Right lobe of liver (tissue), 6 donors: ENCODE results near the gene ABHD12. TPM values are rescaled to one million over a fixed set of nuclear protein-coding genes. Genes with fewer than 3 reads are reported as not detected.
A peak's percentile ranks its signal among the peaks of the same experiment; 100 is the strongest.

Experiments used
- ATAC-seq, 4 donors: fragments of 200-7000 bp; cut with Tn5 transposase; one replicate each; pipeline ENCODE4 v1.9.1; 2020; ENCODE audit warnings: mild to moderate bottlenecking in 4 of 4, moderate library complexity in 4 of 4
- DNase-seq, 3 donors: peaks; one replicate each; pipeline ENCODE4 v3.0.0-alpha.2; 2020
- H3K27ac ChIP-seq, 3 donors: fragments of 200-600 bp; one replicate each; pipeline ENCODE4 v1.8.0; 2022
- H3K27me3 ChIP-seq, 2 donors: fragments of 200-600 bp; one replicate each; pipeline ENCODE4 v1.8.0; 2022
- H3K36me3 ChIP-seq, 4 donors: fragments of 200-600 bp; sonication (generic) in 1 of 4; one replicate each; pipeline versions ENCODE4 v1.5.1 to v1.8.0; 2017 to 2022; ENCODE audit warnings: control low read depth in 1 of 4
- H3K4me1 ChIP-seq, 4 donors: fragments of 200-600 bp; sonication (generic) in 1 of 4; one replicate each; pipeline versions ENCODE4 v1.5.1 to v1.8.0; 2017 to 2022; ENCODE audit warnings: control low read depth in 1 of 4
- H3K4me3 ChIP-seq, 3 donors: fragments of 200-600 bp; one replicate each; pipeline ENCODE4 v1.8.0; 2022
- H3K9me3 ChIP-seq, 4 donors: fragments of 200-600 bp; sonication (generic) in 1 of 4; one replicate each; pipeline versions ENCODE4 v1.5.1 to v1.8.0; 2017 to 2022; ENCODE audit warnings: control low read depth in 1 of 4
- CTCF ChIP-seq, 4 donors: fragments of 200-600 bp in 3 of 4; fragments of 450-650 bp in 1 of 4; IDR thresholded peaks; one replicate each; pipeline versions ENCODE4 v1.5.1 to v1.8.0; 2016 to 2022; ENCODE audit warnings: antibody characterized with exemption in 4 of 4, mild to moderate bottlenecking in 2 of 4
- POLR2A ChIP-seq: fragments of 450-650 bp; IDR thresholded peaks from one replicate; pipeline ENCODE4 v1.6.1; 2017; ENCODE audit warnings: antibody characterized with exemption, mild to moderate bottlenecking
- WGBS: methylation state at CpG from one replicate; pipeline ENCODE4 v1.1.6; 2018; ENCODE audit warnings: low coverage, low lambda C conversion rate; ENCODE audit not compliant: insufficient coverage; ENCODE audit errors: missing lambda C conversion rate; 5-methylcytosine and 5-hydroxymethylcytosine counted together
- intact Hi-C, 2 donors: fragments of 100-400 bp; cut with DNase I; formaldehyde crosslinking; loops; one replicate each; pipeline versions ENCODE4 v1.11.2 to v1.14.1; 2022
- long read RNA-seq: library from polyadenylated mRNA; unstranded; transcript quantifications from one replicate; pipeline ENCODE4 v2.0.0, GENCODE V29; 2019
- total RNA-seq, 6 experiments: library from RNA; depleted of rRNA in 2 of 6; stranded (reverse); fragments of >200 nt in 2 of 6; fragmentation: NEBNext Ultra II Directional in 3 of 6; extraction: Animal tissue kit (Norgen Biotek cat#: 25700) in 3 of 6; gene quantifications; one replicate each; pipeline versions ENCODE4 v1.1.0 to v1.2.4, GENCODE V29; 2016 to 2023
- donor health status: DM: no; HTN: yes; CAD: no.
- donor health status: DM: no; HTN: no; CAD: no.
- donor health status: DM: no; HTN: no; CAD: no.
- donor health status: DM: no; HTN: yes; CAD: no.
- donor health status: DM: no; HTN: yes; CAD: no.

The ABHD12 gene
- 10 to 100 TPM; 16.1 to 23.6 (median 18.7) TPM for total RNA-seq
- long read RNA-seq, partial matches to known transcripts = 1 of 5 reads
- long read RNA-seq, other reads (novel, unspliced or antisense) = 3 of 5 reads

DNA sequence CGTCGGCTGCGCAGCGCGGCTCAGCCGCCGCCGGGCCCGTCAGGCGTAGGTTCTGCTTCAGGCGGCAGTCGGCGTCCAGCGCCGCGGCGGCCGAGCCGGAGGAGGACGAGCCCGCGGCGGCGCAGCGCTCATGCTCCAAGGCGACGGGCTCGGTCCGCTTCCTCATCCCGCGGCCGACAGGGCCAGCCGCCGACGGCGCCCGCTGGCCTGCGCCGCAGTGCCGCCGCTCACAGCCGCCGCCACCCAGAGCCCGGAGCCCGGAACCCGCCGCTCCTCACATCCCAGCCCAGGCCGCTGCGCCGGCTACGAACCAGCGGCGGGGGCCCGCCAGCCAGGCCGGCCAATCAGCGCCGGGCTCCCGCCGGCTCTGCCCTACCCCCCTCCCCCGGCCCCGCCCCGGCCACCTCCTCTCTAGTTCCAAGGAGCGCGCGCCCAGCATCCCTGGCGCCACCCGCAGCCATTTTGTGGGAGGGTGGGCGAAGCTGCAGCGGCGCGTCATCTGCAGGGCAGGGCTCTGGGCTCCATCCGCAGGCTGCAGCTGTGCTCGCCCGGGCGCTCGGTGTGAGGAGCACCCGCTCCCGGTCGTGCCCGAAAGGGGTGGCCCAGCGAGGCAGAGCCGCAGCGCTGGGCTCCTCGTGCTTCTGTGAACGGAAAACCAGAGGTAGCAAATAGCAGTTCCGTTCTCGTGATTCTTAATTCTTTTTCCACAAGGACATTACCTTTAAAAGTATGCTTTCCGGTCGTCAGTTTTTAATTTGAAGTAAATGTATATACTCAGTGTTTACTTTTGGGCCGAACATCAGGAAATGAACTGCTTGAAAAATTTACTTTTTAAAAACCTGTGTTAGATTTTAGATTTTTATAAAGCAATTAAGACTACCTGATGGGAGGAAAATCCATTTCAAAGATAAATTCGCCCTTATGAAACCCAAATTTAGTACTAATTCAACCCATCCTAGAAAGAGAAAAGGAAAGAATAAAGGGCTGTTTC, at the start of gene ABHD12:
TSS of gene ABHD12 (minus strand) at position 298 of the 991 bp plus-strand sequence. CDS start at position 166, 132 bp downstream.
- no peaks in the 10 kb centered on the region for H3K36me3 ChIP-seq
- intact Hi-C loops = loop anchor here in 1 of 2 donors (10.0 kb wide), 1 partner anchor 86 kb away; no protein-coding TSS in a partner anchor
- peak within 1 kb of the TSS; percentile 73 to 91 (median 75) for H3K4me3 ChIP-seq
- TF ChIP-seq CTCF (IDR thresholded peaks at IDR 0.05) = no peak
- TF ChIP-seq POLR2A = peak; percentile 88
- H3K4me1 ChIP-seq = peaks cover 0 to 4% (median 0%) of the 10 kb centered on the region in 4 donors
- DNase-seq = peak; percentile 97 to 98 (median 98)
- peak within 1 kb of the TSS; percentile 69 to 75 (median 72) for H3K27ac ChIP-seq
- 1% methylated on average over 20 of the region's 91 CpGs for WGBS
- H3K27me3 ChIP-seq = no peaks in the 10 kb centered on the region
- peak; percentile 97 to 99 (median 98) for ATAC-seq
- H3K9me3 ChIP-seq = no peaks in the 10 kb centered on the region

DNA sequence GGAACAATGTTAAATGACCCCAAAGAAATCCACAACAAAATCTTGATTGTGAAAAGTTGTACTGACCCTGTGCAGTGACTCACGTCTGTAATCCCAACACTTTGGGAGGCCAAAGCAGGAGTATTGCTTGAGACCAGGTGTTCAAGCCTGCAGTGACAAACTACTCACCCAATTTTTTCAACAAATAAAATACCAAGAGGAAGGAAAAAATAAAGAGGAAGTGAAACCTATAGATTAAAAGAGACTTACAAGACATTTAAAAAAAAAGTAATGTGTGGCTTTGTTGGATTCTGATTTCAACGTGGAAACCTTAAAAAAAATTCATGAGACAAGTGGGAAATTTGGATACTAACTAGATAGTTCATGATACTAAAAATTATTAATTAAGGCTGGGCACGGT, 48.7 kb upstream of the ABHD12 start:
- intact Hi-C loops = no loop called here
- ATAC-seq (no peak), DNase-seq (no peak)
- H3K27ac ChIP-seq = no peak overlapping the region
- H3K36me3 ChIP-seq = no peaks in the 10 kb centered on the region
- no peak overlapping the region for H3K4me3 ChIP-seq
- no peaks in the 10 kb centered on the region for H3K4me1 ChIP-seq
- H3K27me3 ChIP-seq = no peaks in the 10 kb centered on the region
- no peaks in the 10 kb centered on the region for H3K9me3 ChIP-seq
- TF ChIP-seq CTCF (IDR thresholded peaks at IDR 0.05) (no peak), POLR2A (no peak)
- WGBS = 73% methylated on average over 3 of the region's 3 CpGs

DNA sequence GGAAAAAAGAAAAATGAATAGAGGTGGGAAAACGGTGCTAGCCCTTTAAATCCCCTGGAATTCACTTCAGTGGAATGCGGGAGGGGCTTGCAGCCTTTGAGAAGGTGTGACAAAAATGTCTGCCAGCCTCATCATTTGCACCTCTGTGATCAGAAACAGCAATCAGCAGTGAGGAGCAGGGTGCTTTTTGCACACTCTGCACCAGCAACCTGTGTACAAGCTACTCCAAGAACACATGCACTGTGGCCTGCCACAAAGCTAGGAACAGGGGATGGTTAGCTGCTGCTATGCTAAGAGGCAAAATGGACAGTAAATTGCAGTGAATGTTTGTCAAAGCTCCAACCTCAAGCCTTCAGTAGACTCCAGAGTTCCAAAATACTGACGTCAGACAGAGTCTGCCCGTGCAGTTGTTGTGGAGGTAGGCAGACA, 46.5 kb upstream of the ABHD12 start:
- Histone ChIP-seq H3K27ac (no peak overlapping the region), H3K4me1 (no peaks in the 10 kb centered on the region), H3K4me3 (no peak overlapping the region), H3K9me3 (no peaks in the 10 kb centered on the region), H3K27me3 (no peaks in the 10 kb centered on the region), H3K36me3 (no peaks in the 10 kb centered on the region)
- TF ChIP-seq CTCF (IDR thresholded peaks at IDR 0.05) = no peak
- no peak for TF ChIP-seq POLR2A
- intact Hi-C loops = no loop called here
- DNase-seq (no peak), ATAC-seq (no peak)
- 71% methylated on average over 4 of the region's 4 CpGs for WGBS

DNA sequence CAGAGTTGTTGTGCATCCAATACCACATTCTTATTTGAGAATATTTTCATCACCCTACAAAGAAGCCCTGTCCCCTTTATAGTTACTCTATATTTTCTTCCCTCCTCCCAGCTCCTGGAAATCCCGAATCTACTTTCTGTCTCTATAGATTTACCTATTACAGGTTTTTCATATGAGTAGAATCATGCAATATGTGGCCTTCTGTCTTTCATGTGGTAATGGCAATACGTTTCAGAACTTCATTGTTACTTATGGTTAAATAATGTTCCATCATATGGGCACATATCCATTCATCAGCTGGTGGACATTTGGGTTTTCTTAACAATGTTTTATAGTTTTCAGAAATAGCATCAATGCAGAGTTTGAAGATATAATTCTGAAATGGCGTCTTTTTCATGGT, 33.9 kb upstream of the ABHD12 start:
- intact Hi-C loops = loop anchor here in 1 of 2 donors (10.0 kb wide), 1 partner anchor 70 kb away; no protein-coding TSS in a partner anchor
- no peaks in the 10 kb centered on the region for H3K9me3 ChIP-seq
- TF ChIP-seq CTCF (IDR thresholded peaks at IDR 0.05) (no peak), POLR2A (no peak)
- DNase-seq = no peak
- WGBS = 100% methylated on average over 3 of the region's 3 CpGs
- no peaks in the 10 kb centered on the region for H3K4me1 ChIP-seq
- H3K4me3 ChIP-seq = no peak overlapping the region
- H3K36me3 ChIP-seq = no peaks in the 10 kb centered on the region
- H3K27ac ChIP-seq = no peak overlapping the region
- no peak for ATAC-seq
- no peaks in the 10 kb centered on the region for H3K27me3 ChIP-seq
